ENCODE data around the gene SCG5. TPM values are rescaled to one million over a fixed set of nuclear protein-coding genes. Genes with fewer than 3 reads are reported as not detected.
A peak's percentile ranks its signal among the peaks of the same experiment; 100 is the strongest.

SCG5 gene
- polyA plus RNA-seq, 2 donors, result 0.35 to 0.37 TPM

DNA sequence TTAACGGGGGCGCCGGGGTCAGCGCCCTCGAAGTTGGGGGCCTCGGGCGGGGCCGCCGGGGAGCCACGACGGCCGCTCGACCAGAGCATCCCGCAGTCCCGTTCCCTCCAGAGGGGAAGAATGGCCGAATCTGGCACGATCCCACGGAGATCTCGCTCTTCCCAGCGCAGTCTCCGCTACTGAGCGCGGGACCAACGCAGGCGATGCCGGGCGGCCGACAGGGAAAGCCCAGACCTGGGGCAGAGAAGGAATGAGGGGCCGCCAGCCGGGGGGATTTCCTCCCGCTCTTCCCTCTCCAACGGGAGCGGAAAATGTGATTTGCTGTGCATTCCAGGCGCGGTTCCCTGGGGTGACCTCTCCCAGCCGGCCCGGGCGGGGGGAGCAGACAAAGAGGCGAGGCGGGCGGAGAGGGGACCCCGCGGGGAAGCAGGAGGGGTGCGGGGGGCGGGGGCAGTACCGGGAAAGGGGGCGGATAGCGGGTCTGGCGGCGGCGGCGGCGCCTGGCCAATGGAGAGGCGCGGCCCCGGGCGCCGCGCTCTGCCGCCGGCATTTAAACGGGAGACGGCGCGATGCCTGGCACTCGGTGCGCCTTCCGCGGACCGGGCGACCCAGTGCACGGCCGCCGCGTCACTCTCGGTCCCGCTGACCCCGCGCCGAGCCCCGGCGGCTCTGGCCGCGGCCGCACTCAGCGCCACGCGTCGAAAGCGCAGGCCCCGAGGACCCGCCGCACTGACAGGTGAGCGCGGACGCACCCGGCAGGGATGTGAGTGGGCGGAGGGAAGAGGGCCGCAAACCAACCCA is 76.1 kb downstream of the SCG5 start, which contains the start of gene GREM1:
GREM1 (plus strand) TSS at position 579 of the 801 bp plus-strand sequence. CDS start 12,687 bp downstream, outside the sequence.
- H3K4me1 ChIP-seq (ENCODE audit: control insufficient read depth in 2 of 2, insufficient read depth in 2 of 2, low read length in 1 of 2), result peaks cover 0 to 19% of the 10 kb centered on the region in 2 donors
- peaks cover 0 to 4% of the 10 kb centered on the region in 2 donors for H3K9me3 ChIP-seq (ENCODE audit: control insufficient read depth in 2 of 2, insufficient read depth in 1 of 2, low read depth in 1 of 2, low read length in 1 of 2)
- 3% methylated on average over 55 to 99 of the region's 99 CpGs for WGBS, 2 donors
- peak within 1 kb of the TSS; percentile 35 to 57 for H3K4me3 ChIP-seq (ENCODE audit: low read depth in 1 of 2, low read length in 2 of 2)
- peaks cover 7 to 27% of the 10 kb centered on the region in 2 donors for H3K27me3 ChIP-seq (ENCODE audit: control insufficient read depth in 1 of 2, insufficient read depth in 2 of 2, low read length in 2 of 2)
- H3K27ac ChIP-seq (ENCODE audit: low read depth in 2 of 2, low read length in 1 of 2), result peak within 1 kb of the TSS; percentile 47 to 78
- H3K36me3 ChIP-seq (ENCODE audit: control insufficient read depth in 2 of 2, insufficient read depth in 2 of 2, low read length in 1 of 2), result no peaks in the 10 kb centered on the region

DNA sequence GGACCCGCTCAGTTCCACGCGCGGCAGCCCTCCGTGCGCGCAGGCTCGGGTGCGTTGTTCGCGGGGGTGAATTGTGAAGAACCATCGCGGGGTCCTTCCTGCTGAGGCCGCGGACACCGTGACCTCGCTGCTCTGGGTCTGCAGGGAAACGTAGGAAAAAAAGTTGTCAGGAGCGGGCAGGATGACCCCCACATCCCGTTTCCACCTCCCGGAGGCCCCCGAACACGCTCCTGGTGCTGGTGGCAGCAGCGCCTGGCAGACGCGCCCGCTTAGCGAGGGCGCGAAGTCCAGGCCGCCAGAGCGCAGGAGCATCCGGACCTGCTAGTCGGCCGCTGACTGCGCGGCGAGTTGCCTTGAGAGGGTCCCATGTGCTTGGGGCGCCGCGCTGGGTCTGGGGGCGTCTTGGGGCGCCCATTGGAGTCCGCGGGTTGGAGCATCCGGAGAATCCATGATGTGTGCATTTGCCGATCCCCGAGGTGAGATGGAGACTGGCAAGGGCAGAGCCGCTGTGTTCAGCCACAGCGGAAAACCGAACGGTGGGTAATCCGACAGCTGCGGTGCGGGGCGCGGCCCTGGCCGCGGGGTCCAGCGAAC is 76.8 kb downstream of the SCG5 start:
- Histone ChIP-seq H3K4me1 (ENCODE audit: control insufficient read depth in 2 of 2, insufficient read depth in 2 of 2, low read length in 1 of 2) (peaks cover 0 to 19% of the 10 kb centered on the region in 2 donors), H3K27ac (ENCODE audit: low read depth in 2 of 2, low read length in 1 of 2) (peak overlapping the region; percentile 42 to 78), H3K4me3 (ENCODE audit: low read depth in 1 of 2, low read length in 2 of 2) (peak overlapping the region; percentile 35 to 57), H3K27me3 (ENCODE audit: control insufficient read depth in 1 of 2, insufficient read depth in 2 of 2, low read length in 2 of 2) (peaks cover 7 to 27% of the 10 kb centered on the region in 2 donors), H3K36me3 (ENCODE audit: control insufficient read depth in 2 of 2, insufficient read depth in 2 of 2, low read length in 1 of 2) (no peaks in the 10 kb centered on the region), H3K9me3 (ENCODE audit: control insufficient read depth in 2 of 2, insufficient read depth in 1 of 2, low read depth in 1 of 2, low read length in 1 of 2) (peaks cover 0 to 4% of the 10 kb centered on the region in 2 donors)
- WGBS, 2 donors, result 4% methylated on average over 50 to 60 of the region's 60 CpGs

DNA sequence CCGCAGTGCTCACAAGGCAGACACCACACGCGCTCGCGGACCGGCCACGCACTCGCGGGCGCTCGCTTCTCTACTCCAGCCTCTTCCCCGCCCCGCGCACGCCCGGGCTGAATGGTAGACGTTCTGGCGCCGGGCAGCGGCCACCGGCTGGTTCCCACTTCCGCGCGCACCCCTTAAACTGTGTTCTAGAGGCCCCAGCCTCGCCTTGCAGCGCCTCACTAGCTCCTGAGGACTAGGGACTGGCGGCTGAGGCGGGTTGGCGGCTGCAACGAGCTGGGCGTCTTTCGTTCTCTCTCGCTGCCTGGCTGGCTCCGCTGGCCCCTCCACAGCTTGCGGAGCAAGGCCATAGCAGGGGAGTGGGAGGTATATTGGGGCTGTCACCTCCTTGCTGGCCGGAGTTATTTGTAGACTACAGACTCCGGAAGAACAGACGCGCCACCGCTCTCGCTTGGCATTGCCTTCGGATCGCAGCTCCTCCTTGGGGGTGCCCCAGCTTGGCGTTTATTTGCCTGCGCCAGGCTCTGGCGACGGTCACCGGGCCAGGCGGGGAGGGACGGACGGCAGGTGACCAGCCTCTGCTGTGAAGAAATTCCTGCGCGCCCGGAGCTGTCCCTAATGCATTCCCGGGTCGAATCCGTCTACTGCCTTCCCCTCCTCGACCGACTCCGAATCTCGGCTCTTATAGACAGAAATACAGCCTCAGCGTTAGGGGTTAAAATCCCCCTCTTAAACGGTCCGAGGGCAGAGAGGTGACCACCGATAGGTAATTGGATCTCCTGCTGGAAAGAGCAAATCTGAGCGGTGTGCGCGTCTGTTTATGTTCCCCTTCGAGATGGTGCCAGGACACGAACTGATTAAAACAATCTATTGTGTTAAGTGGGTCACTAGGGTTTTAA is 77.6 kb downstream of the SCG5 start:
- H3K4me1 ChIP-seq (ENCODE audit: control insufficient read depth in 2 of 2, insufficient read depth in 2 of 2, low read length in 1 of 2), result peaks cover 0 to 19% of the 10 kb centered on the region in 2 donors
- H3K27me3 ChIP-seq (ENCODE audit: control insufficient read depth in 1 of 2, insufficient read depth in 2 of 2, low read length in 2 of 2), result peaks cover 7 to 27% of the 10 kb centered on the region in 2 donors
- WGBS, 2 donors, result 4% methylated on average over 59 to 70 of the region's 70 CpGs
- peaks cover 0 to 4% of the 10 kb centered on the region in 2 donors for H3K9me3 ChIP-seq (ENCODE audit: control insufficient read depth in 2 of 2, insufficient read depth in 1 of 2, low read depth in 1 of 2, low read length in 1 of 2)
- peak overlapping the region; percentile 17 to 42 for H3K27ac ChIP-seq (ENCODE audit: low read depth in 2 of 2, low read length in 1 of 2)
- peak overlapping the region; percentile 35 to 57 for H3K4me3 ChIP-seq (ENCODE audit: low read depth in 1 of 2, low read length in 2 of 2)
- H3K36me3 ChIP-seq (ENCODE audit: control insufficient read depth in 2 of 2, insufficient read depth in 2 of 2, low read length in 1 of 2), result no peaks in the 10 kb centered on the region

DNA sequence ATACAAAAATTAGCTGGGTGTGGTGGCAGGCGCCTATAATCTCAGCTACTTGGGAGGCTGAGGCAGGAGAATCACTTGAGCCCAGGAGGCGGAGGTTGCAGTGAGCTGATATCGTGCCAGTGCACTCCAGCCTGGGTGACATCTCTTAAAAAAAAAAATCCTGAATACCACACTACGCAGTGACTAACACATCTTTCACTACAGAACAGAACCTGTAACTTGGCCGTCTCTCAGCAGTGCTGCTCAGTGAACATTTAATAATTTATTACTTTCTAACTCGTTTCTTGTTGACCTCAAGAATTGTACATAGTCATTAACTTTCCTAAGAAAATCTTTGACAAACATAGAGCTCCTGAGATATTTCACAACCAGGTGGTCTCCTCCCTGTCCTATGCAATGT is 80.1 kb downstream of the SCG5 start:
- no peak overlapping the region for H3K27ac ChIP-seq (ENCODE audit: low read depth in 2 of 2, low read length in 1 of 2)
- H3K36me3 ChIP-seq (ENCODE audit: control insufficient read depth in 2 of 2, insufficient read depth in 2 of 2, low read length in 1 of 2), result no peaks in the 10 kb centered on the region
- H3K9me3 ChIP-seq (ENCODE audit: control insufficient read depth in 2 of 2, insufficient read depth in 1 of 2, low read depth in 1 of 2, low read length in 1 of 2), result peaks cover 0 to 4% of the 10 kb centered on the region in 2 donors
- H3K4me3 ChIP-seq (ENCODE audit: low read depth in 1 of 2, low read length in 2 of 2), result no peak overlapping the region
- peaks cover 3 to 23% of the 10 kb centered on the region in 2 donors for H3K27me3 ChIP-seq (ENCODE audit: control insufficient read depth in 1 of 2, insufficient read depth in 2 of 2, low read length in 2 of 2)
- H3K4me1 ChIP-seq (ENCODE audit: control insufficient read depth in 2 of 2, insufficient read depth in 2 of 2, low read length in 1 of 2), result peaks cover 0 to 19% of the 10 kb centered on the region in 2 donors
- 78 to 82% methylated on average over 6 of the region's 6 CpGs for WGBS, 2 donors

DNA sequence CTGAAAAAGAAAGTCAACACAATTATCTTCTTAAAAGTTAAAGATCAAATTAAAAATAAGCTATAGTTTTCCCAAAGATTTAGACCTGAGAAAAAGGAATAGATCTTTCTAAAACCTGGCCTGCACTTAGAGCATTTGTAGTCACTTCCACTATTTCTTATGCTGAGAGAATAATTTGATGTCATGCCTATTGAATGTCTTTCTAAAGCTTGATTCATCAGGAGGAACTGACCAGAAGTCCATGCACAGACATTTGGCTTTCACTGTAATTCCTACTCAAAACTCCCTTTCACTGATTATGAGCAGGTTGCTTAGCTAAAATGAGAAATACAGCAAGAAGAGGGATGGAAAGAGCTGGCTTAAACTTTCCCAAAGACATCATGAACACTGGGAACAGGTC is 80.6 kb downstream of the SCG5 start:
- Histone ChIP-seq H3K27ac (ENCODE audit: low read depth in 2 of 2, low read length in 1 of 2) (no peak overlapping the region), H3K36me3 (ENCODE audit: control insufficient read depth in 2 of 2, insufficient read depth in 2 of 2, low read length in 1 of 2) (no peaks in the 10 kb centered on the region), H3K4me1 (ENCODE audit: control insufficient read depth in 2 of 2, insufficient read depth in 2 of 2, low read length in 1 of 2) (peaks cover 0 to 19% of the 10 kb centered on the region in 2 donors), H3K4me3 (ENCODE audit: low read depth in 1 of 2, low read length in 2 of 2) (no peak overlapping the region), H3K9me3 (ENCODE audit: control insufficient read depth in 2 of 2, insufficient read depth in 1 of 2, low read depth in 1 of 2, low read length in 1 of 2) (peaks cover 0 to 4% of the 10 kb centered on the region in 2 donors), H3K27me3 (ENCODE audit: control insufficient read depth in 1 of 2, insufficient read depth in 2 of 2, low read length in 2 of 2) (peaks cover 3 to 23% of the 10 kb centered on the region in 2 donors)

DNA sequence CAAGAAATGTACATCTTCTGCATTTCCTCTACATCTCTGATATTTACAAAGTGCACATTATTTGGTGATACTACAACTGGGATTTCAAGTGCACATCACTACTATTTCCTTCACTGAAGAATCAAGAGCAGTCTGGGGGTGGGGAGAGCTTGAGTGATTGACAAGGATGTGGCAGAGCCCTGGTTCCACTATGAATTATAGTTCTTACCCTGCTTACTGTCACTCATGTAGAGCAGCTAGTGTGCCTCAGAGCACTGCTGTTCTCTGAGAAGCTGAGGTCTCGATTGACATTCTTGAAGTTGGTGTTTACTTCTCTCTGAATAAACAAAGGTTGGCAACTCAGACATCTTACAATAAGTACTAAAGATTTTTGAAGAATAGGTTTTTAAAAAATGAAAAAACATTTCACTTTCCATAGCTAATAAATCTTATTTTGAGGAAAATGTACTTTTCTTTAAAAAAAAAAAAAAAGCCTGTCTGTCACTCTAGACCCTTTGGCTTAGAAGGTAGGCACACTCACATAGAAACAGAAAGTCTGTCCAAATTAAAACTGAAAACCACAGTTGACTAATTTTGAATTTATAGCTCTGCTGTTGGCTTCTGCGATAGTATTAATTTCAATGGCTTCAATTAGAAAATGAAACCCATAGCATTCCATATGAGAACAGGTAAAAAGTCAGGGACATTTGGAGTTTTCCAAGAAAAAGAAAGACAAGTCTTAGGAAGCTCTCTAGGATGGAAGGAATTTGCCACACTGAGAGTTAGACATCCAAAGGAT is 81.8 kb downstream of the SCG5 start:
- no peak overlapping the region for H3K27ac ChIP-seq (ENCODE audit: low read depth in 2 of 2, low read length in 1 of 2)
- 61 to 77% methylated on average over 2 of the region's 2 CpGs for WGBS, 2 donors
- no peaks in the 10 kb centered on the region for H3K9me3 ChIP-seq (ENCODE audit: control insufficient read depth in 2 of 2, insufficient read depth in 1 of 2, low read depth in 1 of 2, low read length in 1 of 2)
- H3K4me3 ChIP-seq (ENCODE audit: low read depth in 1 of 2, low read length in 2 of 2), result no peak overlapping the region
- H3K27me3 ChIP-seq (ENCODE audit: control insufficient read depth in 1 of 2, insufficient read depth in 2 of 2, low read length in 2 of 2), result peaks cover 0 to 13% of the 10 kb centered on the region in 2 donors
- H3K4me1 ChIP-seq (ENCODE audit: control insufficient read depth in 2 of 2, insufficient read depth in 2 of 2, low read length in 1 of 2), result peaks cover 0 to 9% of the 10 kb centered on the region in 2 donors
- H3K36me3 ChIP-seq (ENCODE audit: control insufficient read depth in 2 of 2, insufficient read depth in 2 of 2, low read length in 1 of 2), result no peaks in the 10 kb centered on the region

DNA sequence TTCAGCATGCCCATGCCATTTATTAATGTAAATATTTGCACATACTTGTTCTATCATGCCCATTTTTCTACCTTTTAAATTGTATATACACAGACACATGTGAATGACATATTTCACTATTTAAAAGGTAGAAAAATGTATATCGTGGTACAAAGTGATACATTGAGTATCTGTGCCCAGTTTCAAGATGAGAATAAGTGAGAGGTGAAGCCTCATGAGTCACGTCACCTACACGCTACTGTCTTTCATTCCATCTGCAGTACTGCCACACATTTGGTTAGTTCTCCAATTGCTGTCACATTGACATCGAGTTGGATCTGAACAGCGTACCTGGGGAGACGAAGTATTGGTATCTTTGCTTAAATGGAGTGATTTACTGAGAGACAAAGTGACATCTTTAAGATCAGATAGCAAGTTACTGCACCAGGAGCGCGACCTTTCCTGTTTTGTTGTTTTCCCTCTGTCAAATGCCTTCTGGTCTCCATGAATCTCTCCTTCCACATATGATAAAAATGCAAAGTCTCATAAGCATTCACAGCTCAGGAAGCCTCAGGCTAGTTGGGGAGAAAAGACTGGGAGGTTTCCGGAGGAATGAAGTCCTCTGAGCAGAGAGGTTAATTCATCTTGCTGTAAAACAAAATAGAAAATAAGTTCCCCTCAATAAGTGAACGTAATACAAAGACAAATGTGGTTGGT is 88.3 kb downstream of the SCG5 start:
- Histone ChIP-seq H3K9me3 (ENCODE audit: control insufficient read depth in 2 of 2, insufficient read depth in 1 of 2, low read depth in 1 of 2, low read length in 1 of 2) (no peaks in the 10 kb centered on the region), H3K36me3 (ENCODE audit: control insufficient read depth in 2 of 2, insufficient read depth in 2 of 2, low read length in 1 of 2) (no peaks in the 10 kb centered on the region), H3K27ac (ENCODE audit: low read depth in 2 of 2, low read length in 1 of 2) (no peak overlapping the region), H3K27me3 (ENCODE audit: control insufficient read depth in 1 of 2, insufficient read depth in 2 of 2, low read length in 2 of 2) (no peaks in the 10 kb centered on the region), H3K4me1 (ENCODE audit: control insufficient read depth in 2 of 2, insufficient read depth in 2 of 2, low read length in 1 of 2) (no peaks in the 10 kb centered on the region), H3K4me3 (ENCODE audit: low read depth in 1 of 2, low read length in 2 of 2) (no peak overlapping the region)
- WGBS, 2 donors, result 84% methylated on average over 10 of the region's 10 CpGs

DNA sequence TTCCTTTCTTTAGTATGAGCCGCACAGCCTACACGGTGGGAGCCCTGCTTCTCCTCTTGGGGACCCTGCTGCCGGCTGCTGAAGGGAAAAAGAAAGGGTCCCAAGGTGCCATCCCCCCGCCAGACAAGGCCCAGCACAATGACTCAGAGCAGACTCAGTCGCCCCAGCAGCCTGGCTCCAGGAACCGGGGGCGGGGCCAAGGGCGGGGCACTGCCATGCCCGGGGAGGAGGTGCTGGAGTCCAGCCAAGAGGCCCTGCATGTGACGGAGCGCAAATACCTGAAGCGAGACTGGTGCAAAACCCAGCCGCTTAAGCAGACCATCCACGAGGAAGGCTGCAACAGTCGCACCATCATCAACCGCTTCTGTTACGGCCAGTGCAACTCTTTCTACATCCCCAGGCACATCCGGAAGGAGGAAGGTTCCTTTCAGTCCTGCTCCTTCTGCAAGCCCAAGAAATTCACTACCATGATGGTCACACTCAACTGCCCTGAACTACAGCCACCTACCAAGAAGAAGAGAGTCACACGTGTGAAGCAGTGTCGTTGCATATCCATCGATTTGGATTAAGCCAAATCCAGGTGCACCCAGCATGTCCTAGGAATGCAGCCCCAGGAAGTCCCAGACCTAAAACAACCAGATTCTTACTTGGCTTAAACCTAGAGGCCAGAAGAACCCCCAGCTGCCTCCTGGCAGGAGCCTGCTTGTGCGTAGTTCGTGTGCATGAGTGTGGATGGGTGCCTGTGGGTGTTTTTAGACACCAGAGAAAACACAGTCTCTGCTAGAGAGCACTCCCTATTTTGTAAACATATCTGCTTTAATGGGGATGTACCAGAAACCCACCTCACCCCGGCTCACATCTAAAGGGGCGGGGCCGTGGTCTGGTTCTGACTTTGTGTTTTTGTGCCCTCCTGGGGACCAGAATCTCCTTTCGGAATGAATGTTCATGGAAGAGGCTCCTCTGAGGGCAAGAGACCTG is 89.5 kb downstream of the SCG5 start:
- H3K9me3 ChIP-seq (ENCODE audit: control insufficient read depth in 2 of 2, insufficient read depth in 1 of 2, low read depth in 1 of 2, low read length in 1 of 2), result no peaks in the 10 kb centered on the region
- H3K36me3 ChIP-seq (ENCODE audit: control insufficient read depth in 2 of 2, insufficient read depth in 2 of 2, low read length in 1 of 2), result no peaks in the 10 kb centered on the region
- no peaks in the 10 kb centered on the region for H3K4me1 ChIP-seq (ENCODE audit: control insufficient read depth in 2 of 2, insufficient read depth in 2 of 2, low read length in 1 of 2)
- WGBS, 2 donors, result 46 to 53% methylated on average over 27 of the region's 27 CpGs
- H3K4me3 ChIP-seq (ENCODE audit: low read depth in 1 of 2, low read length in 2 of 2), result no peak overlapping the region
- no peak overlapping the region for H3K27ac ChIP-seq (ENCODE audit: low read depth in 2 of 2, low read length in 1 of 2)
- no peaks in the 10 kb centered on the region for H3K27me3 ChIP-seq (ENCODE audit: control insufficient read depth in 1 of 2, insufficient read depth in 2 of 2, low read length in 2 of 2)

All from esophagus (tissue), 2 donors.